ENCODE measurements around the gene NCOA7.
A peak's percentile ranks its signal among the peaks of the same experiment; 100 is the strongest.
"Not testable (repeated sequence)": the region's sequence is repeated elsewhere in the genome, so short reads cannot be mapped to it uniquely, and the experiment has no call there.

Gene NCOA7

DNA sequence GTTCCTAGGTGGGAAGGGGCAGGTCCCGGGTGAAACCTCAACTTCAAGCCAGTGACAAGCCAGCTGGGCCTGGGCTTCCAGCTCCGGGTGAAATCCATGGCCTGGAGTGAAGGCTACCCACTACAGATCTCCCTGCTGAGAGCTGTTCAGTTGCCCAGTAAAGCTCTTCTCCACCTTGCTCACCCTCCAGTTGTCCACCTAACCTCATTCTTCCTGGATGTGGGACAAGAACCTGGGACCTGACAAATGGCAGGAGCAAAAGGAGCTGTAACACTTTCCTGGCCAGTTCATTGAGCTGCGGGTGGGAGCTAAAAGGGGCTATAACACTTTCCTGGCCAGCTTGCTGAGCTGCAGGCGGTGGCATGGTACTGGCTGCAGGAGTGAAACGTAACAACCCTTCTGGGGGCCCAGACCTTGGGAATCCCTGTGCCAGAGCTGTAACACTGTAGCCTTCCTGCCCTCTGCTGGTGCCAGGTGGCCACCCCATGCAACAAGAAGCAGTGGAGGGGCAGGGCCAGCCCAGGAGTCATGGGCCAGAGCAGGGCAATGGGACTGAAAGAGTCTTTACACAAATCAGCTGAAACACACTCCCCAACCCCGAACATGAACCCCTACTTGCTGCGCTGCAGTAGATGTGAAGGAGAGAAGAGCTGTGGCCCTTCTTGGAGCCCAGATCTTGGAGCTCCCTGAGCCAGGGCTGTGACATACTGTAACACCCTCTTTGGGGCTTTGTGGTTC, 162.2 kb downstream of the NCOA7 start:
- DNase-seq: no peak

DNA sequence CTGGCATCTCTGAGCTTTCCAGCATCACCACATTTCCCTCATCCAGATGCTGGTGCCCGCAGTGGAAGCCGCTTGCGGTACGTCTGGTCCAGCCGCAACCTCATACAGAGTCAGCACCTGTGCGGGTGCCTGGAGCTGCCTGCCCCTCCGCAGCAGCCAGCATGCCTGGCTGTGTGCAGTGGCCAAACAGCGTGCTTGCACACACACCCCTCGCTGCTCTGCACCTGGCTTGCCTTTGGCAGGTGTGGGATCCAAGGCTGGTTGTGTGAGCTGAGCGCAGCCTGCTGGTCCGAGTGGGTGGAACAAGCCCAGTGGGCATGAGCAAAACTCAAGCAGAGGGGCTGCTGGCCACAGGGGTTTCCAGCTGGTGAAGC, 162.7 kb downstream of the NCOA7 start:
- no peak for DNase-seq

DNA sequence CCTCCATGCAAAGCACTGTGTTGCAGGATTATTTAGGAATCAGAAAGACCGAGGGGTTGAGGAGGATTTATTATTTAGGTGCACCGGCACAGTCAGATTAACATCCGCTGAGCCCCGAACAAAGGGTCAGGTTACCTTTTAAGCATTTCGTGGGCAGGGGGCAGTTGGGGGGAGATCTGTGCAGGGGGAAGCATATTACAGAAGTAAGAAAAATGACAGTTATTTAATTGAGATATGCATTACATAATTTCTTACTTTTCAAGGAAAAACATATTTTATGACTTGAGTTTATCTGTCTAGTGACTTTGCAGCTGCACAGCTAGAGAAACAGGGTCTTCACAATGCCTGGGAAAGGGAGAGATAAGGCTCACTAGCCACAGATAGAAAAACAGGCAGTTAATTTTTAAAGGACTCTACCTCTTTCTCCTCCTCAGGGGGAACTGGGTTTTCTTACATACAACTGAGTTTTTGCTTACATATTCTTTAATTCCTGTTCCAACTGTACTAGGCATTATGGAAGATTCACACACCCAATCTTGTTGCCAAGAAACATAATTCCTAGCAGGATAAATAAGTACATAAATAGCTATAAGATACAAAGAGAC, 164.1 kb downstream of the NCOA7 start:
- no peak for DNase-seq

DNA sequence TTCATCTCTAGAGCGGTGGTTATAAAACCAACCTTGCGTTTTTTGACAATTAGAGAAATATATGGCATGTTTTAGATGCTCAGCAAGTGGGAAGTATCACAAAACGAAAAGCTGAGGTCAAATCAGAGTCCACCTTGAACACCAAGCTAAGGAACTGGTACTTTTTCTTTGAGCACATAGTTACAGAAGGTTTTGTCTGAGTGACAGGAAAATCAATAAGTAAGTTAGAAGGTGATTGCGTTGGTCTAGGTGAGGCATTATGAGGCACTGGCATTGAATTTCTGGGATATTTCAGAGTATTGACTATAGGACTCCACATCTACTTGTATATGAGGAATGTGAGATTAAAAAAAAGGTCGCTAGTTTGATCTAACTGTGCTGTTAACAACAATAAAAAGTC, 165.2 kb downstream of the NCOA7 start:
- DNase-seq: no peak

DNA sequence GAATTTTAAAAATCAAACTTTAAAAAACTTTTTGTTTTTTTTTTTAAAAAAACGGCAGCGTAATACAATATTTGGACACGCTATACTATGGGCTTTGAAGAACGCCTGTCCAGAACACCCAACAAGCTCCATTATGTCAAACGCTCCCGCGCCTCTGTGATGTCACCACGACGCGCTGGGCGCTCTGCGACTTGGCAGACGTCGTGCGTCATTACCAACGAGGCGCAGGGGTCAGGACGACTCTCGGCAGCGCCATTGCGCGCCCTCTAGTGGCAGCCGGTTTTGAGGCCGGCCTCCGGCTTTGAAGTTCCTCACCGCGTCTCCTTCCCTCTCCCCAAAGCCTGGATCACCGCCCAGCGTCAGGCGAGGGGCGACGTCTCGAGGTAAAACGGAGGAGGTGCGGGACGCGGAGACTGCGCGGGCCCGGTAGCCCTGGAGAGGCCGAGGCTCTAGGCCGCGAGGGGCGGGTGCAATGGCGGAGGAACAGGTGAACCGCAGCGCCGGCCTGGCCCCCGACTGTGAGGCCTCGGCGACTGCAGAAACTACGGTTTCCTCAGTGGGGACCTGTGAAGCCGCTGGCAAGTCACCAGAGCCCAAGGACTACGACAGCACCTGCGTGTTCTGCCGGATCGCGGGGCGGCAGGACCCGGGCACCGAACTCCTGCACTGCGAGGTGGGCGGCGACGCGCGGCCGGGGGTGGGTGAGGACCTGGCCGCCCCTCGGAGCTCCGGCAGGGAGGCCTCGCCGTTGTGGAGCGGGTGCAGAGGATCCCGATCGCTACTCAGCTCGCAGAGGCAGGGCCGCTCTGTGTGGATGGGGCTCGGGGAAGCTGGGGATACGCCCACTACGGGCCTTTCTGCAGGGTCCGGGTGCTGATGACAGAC, 166.0 kb downstream of the NCOA7 start, which contains the start of gene HINT3:
TSS of gene HINT3 (plus strand) at position 265 of the 885 bp plus-strand sequence. CDS start at position 473, 208 bp downstream.
- peak; percentile 97 for DNase-seq

DNA sequence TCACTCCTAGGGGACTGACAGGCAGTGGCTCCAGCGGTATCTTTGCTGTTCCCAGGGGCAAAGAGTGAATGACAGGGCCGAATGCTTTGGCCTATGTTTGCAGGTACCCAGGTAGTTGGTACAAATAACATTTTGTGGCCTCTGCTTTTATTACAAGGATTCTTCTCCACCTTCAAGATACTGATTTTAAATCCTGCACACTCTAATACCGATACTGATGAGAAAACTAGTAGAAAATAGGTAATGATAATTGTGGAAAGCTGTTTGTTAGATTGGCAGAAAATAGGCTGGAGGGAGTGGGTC, 166.6 kb downstream of the NCOA7 start:
- no peak for DNase-seq

DNA sequence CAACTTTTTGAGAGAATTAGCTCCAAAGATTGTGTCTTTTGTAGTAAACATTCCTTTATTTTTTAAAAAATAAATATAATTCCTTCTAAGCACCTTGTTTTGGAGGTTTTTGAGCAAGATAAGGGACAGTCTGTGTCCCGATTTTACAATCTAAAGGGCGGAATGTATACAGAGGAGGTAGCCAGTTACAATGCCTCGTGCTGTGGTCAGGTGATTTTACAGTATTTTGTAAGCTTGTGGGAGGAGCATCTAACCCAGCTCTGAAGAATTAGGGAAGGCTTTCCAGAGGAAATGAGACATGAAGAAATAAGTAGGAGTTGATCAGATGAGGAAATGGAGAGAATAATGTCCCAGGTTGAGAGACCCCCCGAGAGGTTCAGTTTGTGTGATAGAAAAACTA, 167.1 kb downstream of the NCOA7 start:
- peak; percentile 58 for DNase-seq

DNA sequence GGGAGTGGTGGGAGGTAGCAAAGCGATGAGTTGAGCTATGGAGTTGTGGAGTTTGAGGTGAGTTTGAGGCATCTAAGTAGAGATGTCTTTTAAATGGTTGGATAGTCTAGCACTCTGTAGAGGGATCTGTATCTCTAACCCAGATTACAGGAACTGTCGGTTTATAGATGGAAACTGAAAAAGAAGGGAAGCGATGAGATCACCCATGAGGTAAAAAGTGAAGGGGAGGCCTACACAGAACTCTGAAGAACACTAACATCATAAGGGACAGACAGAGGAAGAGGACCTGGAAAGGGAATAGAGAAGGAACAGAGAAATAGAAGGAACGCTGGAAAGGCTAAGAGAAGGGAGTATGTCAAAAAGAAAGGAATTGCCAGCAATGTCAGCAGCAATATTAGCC, 168.3 kb downstream of the NCOA7 start:
- DNase-seq: no peak

DNA sequence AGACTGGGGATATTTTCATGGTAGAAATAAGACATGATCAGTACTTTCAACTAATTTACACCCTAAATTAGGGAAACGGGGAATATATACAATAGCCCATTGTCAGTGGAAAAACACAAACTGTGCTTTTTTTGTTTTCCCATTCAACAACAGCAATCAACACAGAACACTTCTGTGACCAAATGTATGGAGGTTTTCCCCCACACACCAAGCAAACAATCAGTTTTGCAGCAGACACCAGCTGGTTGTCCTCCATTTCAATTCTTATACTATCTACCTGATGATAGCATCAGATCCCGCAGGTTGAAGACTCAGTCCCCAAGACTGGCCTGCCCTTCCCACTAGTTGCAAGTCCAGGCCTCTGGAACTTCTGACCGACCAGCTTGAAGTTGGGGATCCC, 170.4 kb downstream of the NCOA7 start:
- DNase-seq: peak; percentile 72

DNA sequence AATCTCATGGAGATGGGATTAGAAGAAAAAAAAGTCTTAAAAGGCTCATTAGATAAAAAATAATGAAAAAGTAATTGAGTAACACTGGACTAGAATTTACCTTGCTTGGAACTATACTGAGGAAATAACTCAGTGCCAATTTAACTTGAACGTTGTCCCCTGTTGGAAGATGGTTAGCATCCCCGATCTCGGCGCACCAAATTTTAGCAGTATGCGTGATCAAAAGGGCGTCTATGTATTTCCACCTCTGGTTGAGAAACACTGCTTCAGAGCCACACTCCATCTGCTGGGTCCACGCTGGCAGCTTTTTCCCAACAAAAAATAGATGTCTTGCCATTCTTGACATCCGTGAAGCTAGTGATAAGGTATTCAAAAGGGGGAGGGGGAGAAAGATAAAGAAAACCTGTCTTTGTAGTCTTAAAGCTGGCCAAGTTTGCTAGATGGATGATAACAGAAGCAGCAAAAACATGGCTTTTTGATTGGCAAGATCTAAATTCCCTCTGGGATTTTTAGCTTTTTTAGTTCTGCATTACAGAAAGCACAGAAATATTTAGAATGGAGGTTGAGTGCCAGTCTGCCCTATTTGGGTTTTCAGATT, 172.2 kb downstream of the NCOA7 start:
- no peak for DNase-seq

DNA sequence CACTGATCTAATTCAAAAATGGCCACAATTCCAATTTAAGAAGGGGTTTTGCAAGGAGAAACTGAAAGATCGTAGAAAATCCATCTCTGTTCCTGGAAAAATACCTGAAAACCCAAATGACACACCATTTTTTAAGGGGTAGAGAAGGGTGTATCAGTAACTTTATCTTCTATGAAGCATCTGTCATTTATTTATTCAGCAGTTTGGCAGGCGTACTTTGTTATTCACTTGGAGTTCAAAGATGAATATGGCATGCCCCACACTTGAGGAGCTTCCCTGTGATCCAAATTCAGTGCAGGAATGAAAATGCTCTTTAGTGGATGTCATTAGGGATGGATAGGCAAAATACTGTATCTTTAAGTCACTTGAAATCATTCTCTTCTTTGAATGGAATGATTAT, 173.1 kb downstream of the NCOA7 start:
- no peak for DNase-seq

DNA sequence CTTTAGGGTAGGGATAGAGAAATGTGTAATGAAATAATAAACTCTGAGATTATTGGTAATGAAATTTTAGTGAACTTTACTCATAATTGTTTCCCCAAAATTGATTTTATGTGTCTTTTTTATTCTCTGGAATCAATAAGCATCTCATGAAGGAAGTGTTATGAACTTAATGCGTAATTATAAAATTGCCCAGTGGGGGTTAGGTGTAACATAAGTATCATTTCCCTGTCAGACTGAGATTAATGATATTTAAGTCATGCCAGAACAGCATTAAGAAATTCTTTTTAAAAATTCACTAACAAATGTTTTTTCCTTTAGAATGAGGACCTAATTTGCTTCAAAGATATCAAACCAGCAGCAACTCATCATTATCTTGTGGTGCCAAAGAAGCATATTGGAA, 175.8 kb downstream of the NCOA7 start:
- no peak for DNase-seq

DNA sequence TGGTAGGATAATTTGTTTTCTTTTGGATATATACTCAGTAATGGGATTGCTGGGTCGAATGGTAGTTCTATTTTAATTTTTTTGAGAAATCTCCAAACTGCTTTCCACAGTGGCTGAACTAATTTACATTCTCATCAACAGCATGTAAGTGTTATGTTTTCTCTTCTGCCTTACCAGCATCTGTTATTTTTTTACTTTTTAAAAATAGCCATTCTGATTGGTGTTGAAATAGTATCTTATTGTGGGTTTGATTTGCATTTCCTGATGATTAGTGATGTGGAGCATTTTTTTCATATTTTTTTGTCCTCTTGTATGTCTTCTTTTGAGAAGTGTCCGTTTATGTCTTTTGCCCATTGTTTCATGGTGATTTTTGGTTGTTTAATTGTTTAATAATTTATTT, 177.7 kb downstream of the NCOA7 start:
- no peak for DNase-seq

DNA sequence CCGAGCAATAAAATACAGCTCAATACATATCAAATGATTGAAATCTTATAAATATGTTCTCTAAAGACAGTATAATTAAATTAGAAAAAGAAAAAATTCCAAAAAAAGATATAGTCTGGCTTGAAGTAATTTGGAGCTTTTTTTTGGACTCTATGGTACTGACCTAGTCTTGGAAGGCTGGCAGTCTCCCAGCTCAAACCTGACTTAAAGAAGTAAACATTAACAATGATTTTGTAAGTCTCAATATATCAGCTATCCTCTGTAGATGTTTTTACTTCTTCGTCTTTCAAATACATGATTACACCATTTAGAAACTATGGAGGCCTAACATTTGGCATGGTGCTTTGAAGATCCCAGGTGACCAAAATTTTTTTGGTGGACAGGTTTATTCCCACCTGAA, 180.0 kb downstream of the NCOA7 start:
- DNase-seq: no peak

DNA sequence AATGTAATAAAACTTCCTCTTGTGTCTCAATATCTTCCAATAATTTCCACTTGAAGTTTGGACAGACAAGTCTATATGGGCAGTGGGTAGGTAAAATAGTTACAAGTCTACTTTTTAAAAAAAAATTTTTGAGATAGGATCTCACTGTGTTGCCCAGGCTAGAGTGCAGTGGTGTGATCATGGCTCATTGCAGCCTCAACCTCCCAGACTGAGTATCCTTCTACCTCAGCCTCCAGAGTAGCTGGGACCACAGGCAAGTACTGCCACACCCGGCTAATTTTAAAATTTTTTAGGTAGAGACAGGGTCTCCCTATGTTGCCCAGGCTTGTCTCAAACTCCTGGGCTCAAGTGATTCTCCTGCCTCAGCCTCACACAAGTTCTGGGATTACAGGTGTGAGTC, 181.7 kb downstream of the NCOA7 start:
- not testable (repeated sequence) for DNase-seq

DNA sequence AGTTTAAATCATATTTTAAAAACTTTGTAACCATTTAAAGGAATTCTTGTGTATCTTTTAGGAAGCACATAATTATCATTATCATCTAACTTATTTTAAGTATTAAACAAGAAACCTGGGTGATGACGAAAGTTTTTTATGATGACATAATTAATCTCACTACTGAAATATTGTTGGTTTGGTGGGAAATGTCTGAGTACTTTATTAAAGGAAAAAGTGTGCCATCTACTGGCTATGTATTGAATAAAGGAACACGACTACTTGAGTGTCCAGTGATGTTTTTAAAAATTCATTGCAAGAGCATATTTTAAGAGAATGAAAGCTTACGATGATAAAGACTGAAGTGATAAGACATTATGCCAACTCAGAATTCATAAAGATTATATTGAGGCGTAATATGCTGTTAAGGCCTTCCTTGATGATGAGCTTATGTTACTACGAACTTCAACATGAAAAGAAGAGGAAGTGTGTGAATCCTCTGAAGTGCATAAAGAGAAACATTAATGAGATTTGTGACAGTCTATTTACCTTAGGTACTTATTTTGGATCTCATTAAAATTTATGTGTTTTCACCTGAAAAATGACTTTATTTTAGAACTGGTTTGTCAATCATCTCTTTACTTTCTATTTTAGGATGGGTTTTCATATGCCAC, 183.6 kb downstream of the NCOA7 start:
- DNase-seq: peak; percentile 58

DNA sequence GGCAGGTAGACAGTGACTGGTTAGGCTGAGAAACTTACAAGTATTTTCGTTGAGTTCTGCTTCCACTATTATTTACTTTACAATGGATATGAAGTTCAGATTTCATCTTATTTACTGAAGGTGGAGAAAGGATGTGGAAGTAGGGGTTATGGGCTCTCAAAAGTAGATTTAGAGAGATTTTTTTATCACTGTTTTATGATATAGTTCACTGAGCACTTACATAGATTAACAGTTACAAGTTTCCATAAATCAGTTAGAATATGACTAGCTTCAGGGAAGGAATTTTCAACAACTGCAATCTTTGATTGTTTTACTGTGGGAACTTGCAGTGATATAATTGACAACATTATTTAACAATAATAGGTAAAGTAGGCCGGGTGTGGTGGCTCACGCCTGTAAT, 188.3 kb downstream of the NCOA7 start:
- DNase-seq: no peak

All from midbrain (tissue), 1 donor.